Measurements from ENCODE around the gene SELENBP1. TPM values are rescaled to one million over a fixed set of nuclear protein-coding genes. Genes with fewer than 3 reads are reported as not detected.

SELENBP1 gene
- total RNA-seq, 1 experiment from 2014 or later, result 29.8 TPM

GRCh38 chr1:151384584-151384983 is 12.1 kb upstream of the SELENBP1 start:
- ChIA-PET POLR2A (ENCODE audit: unreplicated experiment) (interaction anchor here (0.6 kb wide), 1 partner anchor 806 kb away, joined by 8 read pairs; no protein-coding TSS in a partner anchor), CTCF (no interaction called here)
- H3K4me1 ChIP-seq (ENCODE audit: insufficient read depth, low read length), result no peaks in the 10 kb centered on the region
- no peaks in the 10 kb centered on the region for H3K9me2 ChIP-seq (replicated peaks; ENCODE audit: low read length)
- intact Hi-C loops (cut with micrococcal nuclease), result no loop called here
- no peaks in the 10 kb centered on the region for H3F3A ChIP-seq (ENCODE audit: low read length, unreplicated experiment)
- DNase-seq (no peak), ATAC-seq (no peak)
- no peak overlapping the region for H3K27ac ChIP-seq (ENCODE audit: low read length)
- BruUV-seq (replicated peaks), result no TSS peak
- no peaks in the 10 kb centered on the region for H4K20me1 ChIP-seq (ENCODE audit: low read length)
- H3K4me3 ChIP-seq (ENCODE audit: low read length), result no peak overlapping the region
- no peak overlapping the region for H3K9ac ChIP-seq (ENCODE audit: low read length)
- H3K9me3 ChIP-seq (ENCODE audit: low read length), result no peaks in the 10 kb centered on the region
- no peak for TF ChIP-seq EZH2 (IDR thresholded peaks at IDR 0.05; ENCODE audit: low read length, unreplicated experiment)
- no peak for TF ChIP-seq CTCF (conservative IDR thresholded peaks at IDR 0.05; ENCODE audit: low read depth, low read length)
- TF ChIP-seq EZH2phosphoT487 (IDR thresholded peaks at IDR 0.05; ENCODE audit: borderline replicate concordance, low read length), result no peak
- H3K79me2 ChIP-seq (ENCODE audit: low read length), result no peaks in the 10 kb centered on the region
- H3K27me3 ChIP-seq (ENCODE audit: low read length), result no peaks in the 10 kb centered on the region
- H3K4me2 ChIP-seq (ENCODE audit: low read length), result no peak overlapping the region
- no peak overlapping the region for H2AFZ ChIP-seq (ENCODE audit: low read length)
- H3K36me3 ChIP-seq (ENCODE audit: low read depth, low read length), result no peaks in the 10 kb centered on the region

GRCh38 chr1:151377150-151377884 is 4.8 kb upstream of the SELENBP1 start:
- DNase-seq (no peak), ATAC-seq (no peak)
- intact Hi-C loops (cut with micrococcal nuclease), result no loop called here
- Histone ChIP-seq H3K9ac (ENCODE audit: low read length) (no peak overlapping the region), H4K20me1 (ENCODE audit: low read length) (no peaks in the 10 kb centered on the region), H3K4me2 (ENCODE audit: low read length) (no peak overlapping the region), H3K27ac (ENCODE audit: low read length) (no peak overlapping the region), H3K4me1 (ENCODE audit: insufficient read depth, low read length) (peaks cover 13% of the 10 kb centered on the region), H3K36me3 (ENCODE audit: low read depth, low read length) (no peaks in the 10 kb centered on the region), H3K4me3 (ENCODE audit: low read length) (no peak overlapping the region), H3K79me2 (ENCODE audit: low read length) (no peaks in the 10 kb centered on the region), H3K9me2 (replicated peaks; ENCODE audit: low read length) (no peaks in the 10 kb centered on the region), H3F3A (ENCODE audit: low read length, unreplicated experiment) (no peaks in the 10 kb centered on the region), H2AFZ (ENCODE audit: low read length) (no peak overlapping the region), H3K27me3 (ENCODE audit: low read length) (no peaks in the 10 kb centered on the region), H3K9me3 (ENCODE audit: low read length) (no peaks in the 10 kb centered on the region)
- ChIA-PET CTCF (no interaction called here), POLR2A (ENCODE audit: unreplicated experiment) (no interaction called here)
- TF ChIP-seq EZH2 (IDR thresholded peaks at IDR 0.05; ENCODE audit: low read length, unreplicated experiment), result no peak
- no peak for TF ChIP-seq CTCF (conservative IDR thresholded peaks at IDR 0.05; ENCODE audit: low read depth, low read length)
- no peak for TF ChIP-seq EZH2phosphoT487 (IDR thresholded peaks at IDR 0.05; ENCODE audit: borderline replicate concordance, low read length)
- no TSS peak for BruUV-seq (replicated peaks)

- no peak overlapping the region for H2AFZ ChIP-seq (ENCODE audit: low read length)
- no peak overlapping the region for H3K9ac ChIP-seq (ENCODE audit: low read length)
- no peak for ATAC-seq
- ChIA-PET POLR2A (ENCODE audit: unreplicated experiment) (no interaction called here), CTCF (interaction anchor here (0.6 kb wide), 1 partner anchor 72 kb away, joined by 3 read pairs; no protein-coding TSS in a partner anchor)
- BruUV-seq (replicated peaks), result no TSS peak
- H3K27me3 ChIP-seq (ENCODE audit: low read length), result no peaks in the 10 kb centered on the region
- H3K27ac ChIP-seq (ENCODE audit: low read length), result no peak overlapping the region
- no peaks in the 10 kb centered on the region for H3F3A ChIP-seq (ENCODE audit: low read length, unreplicated experiment)
- no peaks in the 10 kb centered on the region for H3K79me2 ChIP-seq (ENCODE audit: low read length)
- H3K9me2 ChIP-seq (replicated peaks; ENCODE audit: low read length), result no peaks in the 10 kb centered on the region
- DNase-seq, result no peak
- no peaks in the 10 kb centered on the region for H3K9me3 ChIP-seq (ENCODE audit: low read length)
- TF ChIP-seq CTCF (conservative IDR thresholded peaks at IDR 0.05; ENCODE audit: low read depth, low read length), result no peak
- TF ChIP-seq EZH2phosphoT487 (IDR thresholded peaks at IDR 0.05; ENCODE audit: borderline replicate concordance, low read length), result no peak
- TF ChIP-seq EZH2 (IDR thresholded peaks at IDR 0.05; ENCODE audit: low read length, unreplicated experiment), result no peak
- peaks cover 31% of the 10 kb centered on the region for H3K4me1 ChIP-seq (ENCODE audit: insufficient read depth, low read length)
- H4K20me1 ChIP-seq (ENCODE audit: low read length), result no peaks in the 10 kb centered on the region
- intact Hi-C loops (cut with micrococcal nuclease), result no loop called here
- no peak overlapping the region for H3K4me2 ChIP-seq (ENCODE audit: low read length)
- H3K36me3 ChIP-seq (ENCODE audit: low read depth, low read length), result no peaks in the 10 kb centered on the region
- H3K4me3 ChIP-seq (ENCODE audit: low read length), result no peak overlapping the region
These were observed 691 bp upstream of the SELENBP1 start for GRCh38 chr1:151373196-151373595.
